Measurements from ENCODE around the gene FBXW12. TPM values are rescaled to one million over a fixed set of nuclear protein-coding genes. Genes with fewer than 3 reads are reported as not detected.
A peak's percentile ranks its signal among the peaks of the same experiment; 100 is the strongest.

FBXW12 gene
- total RNA-seq, 4 donors from 2014 or later: not detected

- intact Hi-C loops (cut with DNase I; ENCODE audit: low total_unique reads) (no loop called here), in situ Hi-C loops (cut with MboI; ENCODE audit: low pct_ligation_motif_present in 1 of 4, low pct_unique_long_range_greater_than_20kb in 1 of 4, low sequenced_read_pairs in 3 of 4) (no loop called here)
- no peaks in the 10 kb centered on the region for H3K4me1 ChIP-seq
- H3K27me3 ChIP-seq: peaks cover 5% of the 10 kb centered on the region
- no peak overlapping the region for H3K27ac ChIP-seq
- no peak for TF ChIP-seq POLR2AphosphoS5 (IDR thresholded peaks at IDR 0.05)
- no peak for TF ChIP-seq CTCF (IDR thresholded peaks at IDR 0.05)
- no peak for TF ChIP-seq EP300 (IDR thresholded peaks at IDR 0.05; ENCODE audit: low read depth)
- no peak for TF ChIP-seq POLR2A (IDR thresholded peaks at IDR 0.05)
- no peak overlapping the region for H3K4me3 ChIP-seq
- no peak for DNase-seq
- H3K9me3 ChIP-seq: peaks cover 0 to 9% of the 10 kb centered on the region in 2 donors
- no peaks in the 10 kb centered on the region for H3K36me3 ChIP-seq
These were observed 10.1 kb upstream of the FBXW12 start for GRCh38 chr3:48361928-48362327.

- Histone ChIP-seq H3K36me3 (no peaks in the 10 kb centered on the region), H3K4me3 (no peak overlapping the region), H3K27me3 (peaks cover under 1% of the 10 kb centered on the region), H3K9me3 (peaks cover 0 to 9% of the 10 kb centered on the region in 2 donors), H3K4me1 (no peaks in the 10 kb centered on the region), H3K27ac (no peak overlapping the region)
- WGBS, 2 donors (ENCODE audit: low coverage in 1 of 2): 51 to 67% methylated on average over 1 of the region's 1 CpG
- intact Hi-C loops (cut with DNase I; ENCODE audit: low total_unique reads): no loop called here
- in situ Hi-C loops (cut with MboI; ENCODE audit: low pct_ligation_motif_present in 1 of 4, low pct_unique_long_range_greater_than_20kb in 1 of 4, low sequenced_read_pairs in 3 of 4): no loop called here
- TF ChIP-seq EP300 (IDR thresholded peaks at IDR 0.05; ENCODE audit: low read depth) (no peak), POLR2AphosphoS5 (IDR thresholded peaks at IDR 0.05) (no peak), POLR2A (IDR thresholded peaks at IDR 0.05) (no peak), CTCF (IDR thresholded peaks at IDR 0.05) (no peak)
- no peak for DNase-seq
These were observed 7.2 kb upstream of the FBXW12 start for GRCh38 chr3:48364840-48365239.

- TF ChIP-seq POLR2AphosphoS5 (IDR thresholded peaks at IDR 0.05) (no peak), EP300 (IDR thresholded peaks at IDR 0.05; ENCODE audit: low read depth) (no peak), CTCF (IDR thresholded peaks at IDR 0.05) (no peak), POLR2A (IDR thresholded peaks at IDR 0.05) (no peak)
- in situ Hi-C loops (cut with MboI; ENCODE audit: low pct_ligation_motif_present in 1 of 4, low pct_unique_long_range_greater_than_20kb in 1 of 4, low sequenced_read_pairs in 3 of 4): no loop called here
- peak; percentile 28 for DNase-seq
These were observed 4.8 kb upstream of the FBXW12 start for GRCh38 chr3:48367201-48367600.

GRCh38 chr3:48369693-48370332 is 2.2 kb upstream of the FBXW12 start:
- Histone ChIP-seq H3K36me3 (no peaks in the 10 kb centered on the region), H3K27ac (no peak overlapping the region), H3K27me3 (no peaks in the 10 kb centered on the region), H3K4me1 (peaks cover 0 to 5% (median 0%) of the 10 kb centered on the region in 4 donors), H3K4me3 (no peak overlapping the region), H3K9me3 (no peaks in the 10 kb centered on the region)
- no peak for TF ChIP-seq CTCF (IDR thresholded peaks at IDR 0.05)
- no peak for TF ChIP-seq POLR2AphosphoS5 (IDR thresholded peaks at IDR 0.05)
- TF ChIP-seq EP300 (IDR thresholded peaks at IDR 0.05; ENCODE audit: low read depth): no peak
- no peak for TF ChIP-seq POLR2A (IDR thresholded peaks at IDR 0.05)
- intact Hi-C loops (cut with DNase I; ENCODE audit: low total_unique reads) (loop anchor here (1.0 kb wide), 1 partner anchor 22 kb away; no protein-coding TSS in a partner anchor), in situ Hi-C loops (cut with MboI; ENCODE audit: low pct_ligation_motif_present in 1 of 4, low pct_unique_long_range_greater_than_20kb in 1 of 4, low sequenced_read_pairs in 3 of 4) (no loop called here)
- WGBS, 2 donors (ENCODE audit: low coverage in 1 of 2): 46 to 50% methylated on average over 4 to 7 of the region's 7 CpGs
- peak; percentile 46 for DNase-seq

More at GRCh38 chr3:48367201-48367600, 4.8 kb upstream of the FBXW12 start:
- no peaks in the 10 kb centered on the region for H3K9me3 ChIP-seq
- intact Hi-C loops (cut with DNase I; ENCODE audit: low total_unique reads): no loop called here
- H3K4me3 ChIP-seq: no peak overlapping the region
- no peak overlapping the region for H3K27ac ChIP-seq
- no peaks in the 10 kb centered on the region for H3K36me3 ChIP-seq
- H3K4me1 ChIP-seq: peaks cover 0 to 5% (median 0%) of the 10 kb centered on the region in 4 donors
- no peaks in the 10 kb centered on the region for H3K27me3 ChIP-seq

Data from transverse colon (tissue), 4 donors.